ENCODE results near the gene BLTP3A. TPM values are rescaled to one million over a fixed set of nuclear protein-coding genes. Genes with fewer than 3 reads are reported as not detected.

The BLTP3A gene
- polyA plus RNA-seq, 1 of the 3 experiments (the other 2 are of a cell fraction), result 3.1 TPM

- no peaks in the 10 kb centered on the region for H3K9me3 ChIP-seq
- H3K36me3 ChIP-seq (replicated peaks in 1 of 2; ENCODE audit: control insufficient read depth in 1 of 2, insufficient read depth in 2 of 2, low read length in 1 of 2), result no peaks in the 10 kb centered on the region
- no peak overlapping the region for H2AFZ ChIP-seq (ENCODE audit: low read depth)
- no peak overlapping the region for H3K4me3 ChIP-seq (ENCODE audit: low read depth in 2 of 2, low read length in 1 of 2)
- no peaks in the 10 kb centered on the region for H3K9me2 ChIP-seq
- H3K4me2 ChIP-seq, result no peak overlapping the region; the same call in 1 of the 2 replicates
- H3K79me2 ChIP-seq (ENCODE audit: insufficient read depth), result peaks cover 43% of the 10 kb centered on the region
- no peak for DNase-seq
- WGBS (ENCODE audit: low lambda C conversion rate), result 51% methylated on average over 2 of the region's 2 CpGs
- H3K9ac ChIP-seq, result no peak overlapping the region
- no peaks in the 10 kb centered on the region for H3K27me3 ChIP-seq (ENCODE audit: insufficient read depth)
- CTCF ChIA-PET, result interaction anchor here (0.6 kb wide), 1 partner anchor 11 kb away, joined by 3 read pairs; no protein-coding TSS in a partner anchor
- H3K27ac ChIP-seq (ENCODE audit: low read depth in 2 of 2, low read length in 1 of 2), result peak overlapping the region in 1 of 2 experiments; percentile 19; a peak in 1 of 4 replicates
- H3K4me1 ChIP-seq (ENCODE audit: control insufficient read depth in 1 of 2, insufficient read depth in 2 of 2, low read depth in 1 of 2, low read length in 1 of 2), result peaks cover 0 to 8% of the 10 kb centered on the region in 2 experiments; a peak in 2 of 4 replicates
- TF ChIP-seq FOSL2 (IDR thresholded peaks at IDR 0.05; ENCODE audit: borderline replicate concordance, low read depth), result peak; percentile 17; the same call in 1 of the 2 replicates
- TF ChIP-seq FOXM1 (IDR thresholded peaks at IDR 0.05; ENCODE audit: low read depth), result no peak
- peaks cover 4% of the 10 kb centered on the region for H3F3A ChIP-seq (replicated peaks; ENCODE audit: insufficient read depth)
- H4K20me1 ChIP-seq (ENCODE audit: insufficient read depth), result no peaks in the 10 kb centered on the region; the same call in 1 of the 2 replicates
- POLR2A ChIA-PET, result no interaction called here
Measured at GRCh38 chr6:34795836-34796425, 4.0 kb downstream of the BLTP3A start.

- H3K4me3 ChIP-seq (ENCODE audit: low read depth in 2 of 2, low read length in 1 of 2), result no peak overlapping the region
- H3K27ac ChIP-seq (ENCODE audit: low read depth in 2 of 2, low read length in 1 of 2), result no peak overlapping the region
- H2AFZ ChIP-seq (ENCODE audit: low read depth), result no peak overlapping the region
- 97% methylated on average over 3 of the region's 3 CpGs for WGBS (ENCODE audit: low lambda C conversion rate)
- no peaks in the 10 kb centered on the region for H3K9me2 ChIP-seq
- no peak overlapping the region for H3K9ac ChIP-seq
- ChIA-PET CTCF (no interaction called here), POLR2A (no interaction called here)
- H3K27me3 ChIP-seq (ENCODE audit: insufficient read depth), result no peaks in the 10 kb centered on the region
- peaks cover 51% of the 10 kb centered on the region for H3K79me2 ChIP-seq (ENCODE audit: insufficient read depth)
- H3K4me1 ChIP-seq (ENCODE audit: control insufficient read depth in 1 of 2, insufficient read depth in 2 of 2, low read depth in 1 of 2, low read length in 1 of 2), result peaks cover 0 to 4% of the 10 kb centered on the region in 2 experiments; a peak in 2 of 4 replicates
- no peaks in the 10 kb centered on the region for H3F3A ChIP-seq (replicated peaks; ENCODE audit: insufficient read depth)
- H3K36me3 ChIP-seq (replicated peaks in 1 of 2; ENCODE audit: control insufficient read depth in 1 of 2, insufficient read depth in 2 of 2, low read length in 1 of 2), result no peaks in the 10 kb centered on the region
- no peak for DNase-seq
- H3K9me3 ChIP-seq, result no peaks in the 10 kb centered on the region
- no peak overlapping the region for H3K4me2 ChIP-seq
- H4K20me1 ChIP-seq (ENCODE audit: insufficient read depth), result no peaks in the 10 kb centered on the region; the same call in 1 of the 2 replicates
- TF ChIP-seq USF2 (IDR thresholded peaks at IDR 0.05; ENCODE audit: borderline replicate concordance, low read depth, low read length) (no peak), IRF3 (IDR thresholded peaks at IDR 0.05; ENCODE audit: low read depth, low read length) (no peak), SMC3 (IDR thresholded peaks at IDR 0.05; ENCODE audit: low read depth, low read length) (no peak), FOSL2 (IDR thresholded peaks at IDR 0.05; ENCODE audit: borderline replicate concordance, low read depth) (no peak), MAX (IDR thresholded peaks at IDR 0.05; ENCODE audit: low read depth) (no peak), REST (IDR thresholded peaks at IDR 0.05; ENCODE audit: low read depth, low read length) (no peak), RXRA (IDR thresholded peaks at IDR 0.05; ENCODE audit: borderline replicate concordance, low read depth) (no peak), SIN3A (IDR thresholded peaks at IDR 0.05; ENCODE audit: borderline replicate concordance, low read depth, low read length) (no peak), NFIC (IDR thresholded peaks at IDR 0.05; ENCODE audit: borderline replicate concordance) (no peak), ZBTB33 (IDR thresholded peaks at IDR 0.05; ENCODE audit: borderline replicate concordance, low read depth) (no peak), FOXJ3 (CRISPR knock-in tag; IDR thresholded peaks at IDR 0.05) (no peak), PBX3 (IDR thresholded peaks at IDR 0.05) (no peak), FOXM1 (IDR thresholded peaks at IDR 0.05; ENCODE audit: low read depth) (no peak), RFX5 (IDR thresholded peaks at IDR 0.05; ENCODE audit: low read length) (no peak)
Measured at GRCh38 chr6:34798057-34798456, 6.2 kb downstream of the BLTP3A start.
